GM21723 (cell line): ENCODE measurements around the gene APOD.
A peak's percentile ranks its signal among the peaks of the same experiment; 100 is the strongest.

Experiments
- ATAC-seq: cut with Tn5 transposase; IDR thresholded peaks from one replicate; pipeline ENCODE4 v1.9.1; 2021; ENCODE audit warnings: mild to moderate bottlenecking, moderate library complexity; ENCODE audit not compliant: unreplicated experiment

Gene APOD

GRCh38 chr3:195555110-195555509 is 28.6 kb downstream of the APOD start:
- ATAC-seq = no peak

DNA sequence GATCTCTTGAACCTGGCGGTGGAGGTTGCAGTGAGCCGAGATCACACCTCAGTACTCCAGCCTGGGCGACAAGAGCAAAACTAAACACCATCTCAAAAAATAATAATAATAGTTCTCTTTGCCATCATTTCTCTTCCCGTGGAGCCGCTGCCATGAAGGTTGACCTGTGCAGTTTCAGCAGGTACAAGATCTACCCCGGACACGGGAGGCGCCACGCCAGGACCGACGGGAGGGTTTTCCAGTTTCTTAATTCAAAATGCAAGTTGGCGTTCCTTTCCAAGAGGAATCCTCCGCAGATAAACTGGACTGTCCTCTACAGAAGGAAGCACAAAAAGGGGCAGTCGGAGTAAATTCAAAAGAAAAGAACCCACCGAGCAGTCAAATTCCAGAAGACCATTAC is 29.3 kb downstream of the APOD start:
- ATAC-seq = no peak

DNA sequence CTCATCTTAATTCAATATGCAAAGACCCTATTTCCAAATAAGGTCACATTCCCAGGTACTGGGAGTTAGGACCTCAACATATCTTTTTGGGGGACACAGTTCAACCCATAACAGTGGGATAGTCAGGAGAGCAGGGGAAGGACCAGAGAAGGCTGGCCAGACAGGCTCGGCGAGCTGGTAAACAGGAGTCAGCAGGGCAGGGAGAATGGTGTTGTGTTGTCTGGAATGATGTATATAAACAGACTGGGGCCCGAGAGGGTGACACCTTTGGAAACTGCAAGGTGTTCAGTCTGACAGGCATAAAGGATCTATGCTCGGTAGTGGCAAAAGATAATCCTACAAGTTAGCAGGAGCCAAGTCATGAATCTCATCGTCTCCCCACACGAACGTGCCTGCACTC is 30.5 kb downstream of the APOD start:
- ATAC-seq = no peak

- no peak for ATAC-seq
Observed at GRCh38 chr3:195551381-195551978, 32.3 kb downstream of the APOD start.

- no peak for ATAC-seq
Observed at GRCh38 chr3:195550723-195551122, 33.0 kb downstream of the APOD start.

- ATAC-seq = peak; percentile 74
Observed at GRCh38 chr3:195549931-195550519, 33.7 kb downstream of the APOD start.

DNA sequence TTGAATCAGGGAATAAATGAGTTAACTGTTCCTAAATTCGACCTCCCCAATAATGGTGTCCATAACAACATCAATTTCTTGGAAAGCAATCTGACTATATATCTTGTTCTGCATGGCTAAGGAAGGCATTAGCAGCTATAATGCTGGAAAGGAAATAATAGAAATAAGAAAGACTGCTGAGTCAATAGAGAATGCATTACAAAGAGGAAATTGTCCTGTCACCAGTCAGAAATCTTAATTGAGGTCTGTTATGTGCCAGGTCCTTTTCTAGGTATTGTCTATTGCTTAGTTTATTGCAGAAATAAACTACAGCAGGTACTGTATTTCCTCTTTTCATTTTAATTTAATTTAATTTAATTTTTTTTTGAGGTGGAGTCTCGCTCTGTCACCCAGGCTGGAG is 34.8 kb downstream of the APOD start:
- no peak for ATAC-seq

DNA sequence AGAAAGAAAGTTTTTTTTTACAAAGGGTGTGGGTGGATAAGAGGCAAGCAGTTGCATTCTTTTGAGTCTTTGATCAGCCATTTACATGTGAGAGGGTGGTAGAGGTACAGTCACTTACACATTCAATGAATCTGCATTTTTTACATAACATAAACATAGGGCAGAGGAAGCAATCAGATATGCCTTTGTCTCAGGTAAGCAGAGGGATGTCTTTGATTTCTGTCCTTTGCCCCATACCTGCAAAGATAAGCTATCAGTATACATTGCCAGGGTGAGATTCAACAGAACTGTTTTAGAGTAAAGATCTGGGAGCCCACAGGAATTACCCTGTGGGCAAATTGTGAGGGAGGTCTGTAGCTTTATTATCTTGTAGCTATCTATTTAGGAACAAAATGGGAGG is 35.2 kb downstream of the APOD start:
- ATAC-seq = no peak

- ATAC-seq = no peak
Observed at GRCh38 chr3:195548006-195548405, 35.7 kb downstream of the APOD start.

- ATAC-seq = no peak
Observed at GRCh38 chr3:195546130-195546560, 37.6 kb downstream of the APOD start.

GRCh38 chr3:195544634-195545033 is 39.1 kb downstream of the APOD start:
- no peak for ATAC-seq

DNA sequence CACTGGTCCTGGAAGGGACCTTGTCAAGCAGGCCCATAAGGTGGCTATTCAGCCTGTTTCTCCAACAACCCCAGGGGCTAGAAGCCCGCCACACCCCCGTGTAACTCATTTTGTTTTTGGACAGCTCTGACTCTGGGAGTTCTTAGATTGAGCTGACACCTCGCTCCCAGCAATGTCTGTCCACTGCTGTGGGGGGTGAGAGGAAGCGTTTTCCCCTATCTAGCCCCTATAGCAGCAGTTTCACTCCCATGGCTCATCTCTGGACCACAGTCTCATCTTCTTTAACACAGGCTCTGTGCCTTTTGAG is 39.6 kb downstream of the APOD start:
- no peak for ATAC-seq

DNA sequence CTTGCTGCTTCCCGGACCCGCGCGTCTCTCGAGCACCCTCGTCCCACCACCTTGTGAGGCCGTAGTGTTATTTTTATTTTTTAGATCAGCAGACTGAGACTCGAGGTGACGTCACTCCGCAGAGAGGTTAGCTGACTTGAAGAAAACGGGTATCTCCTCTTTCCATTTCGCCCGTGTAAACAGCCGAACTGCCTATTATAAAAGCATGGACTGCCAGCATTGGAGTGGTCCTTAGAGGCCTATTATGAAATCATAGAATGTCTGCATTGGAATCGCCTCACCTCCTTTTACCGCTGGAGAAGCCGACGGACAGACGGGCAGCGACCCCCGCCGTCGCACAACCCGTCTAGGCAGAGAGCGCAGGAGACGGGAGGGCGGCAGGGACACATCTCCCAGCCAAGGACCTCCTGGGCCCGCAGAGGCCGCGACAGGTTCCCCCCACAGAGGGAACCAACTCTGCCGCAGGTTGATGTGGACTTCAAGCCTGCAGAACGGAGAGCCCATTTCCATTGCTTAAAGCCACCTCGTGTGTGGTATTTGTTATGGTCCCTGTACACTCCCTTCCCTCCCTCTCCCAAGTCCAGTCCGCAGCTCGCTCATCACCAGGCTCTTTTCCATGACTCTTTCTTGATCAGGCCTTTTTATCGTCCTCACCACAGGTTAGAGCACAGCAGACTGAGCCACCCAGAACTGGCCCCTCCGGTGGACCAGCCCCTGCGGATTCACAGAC is 40.1 kb downstream of the APOD start:
- no peak for ATAC-seq

GRCh38 chr3:195542698-195543499 is 40.8 kb downstream of the APOD start, which contains the start of gene PPP1R2:
TSS of gene PPP1R2 (minus strand) at chr3:195543325. CDS start at chr3:195543025, 300 bp downstream.
- ATAC-seq = peak; percentile 76

GRCh38 chr3:195542316-195542697 is 41.4 kb downstream of the APOD start:
- ATAC-seq = no peak

GRCh38 chr3:195540511-195540910 is 43.2 kb downstream of the APOD start:
- no peak for ATAC-seq

GRCh38 chr3:195540027-195540426 is 43.7 kb downstream of the APOD start:
- ATAC-seq = no peak

GRCh38 chr3:195539479-195539878 is 44.3 kb downstream of the APOD start:
- no peak for ATAC-seq

- peak; percentile 68 for ATAC-seq
Observed at GRCh38 chr3:195537995-195538394, 45.7 kb downstream of the APOD start.

GRCh38 chr3:195535293-195535692 is 48.4 kb downstream of the APOD start:
- ATAC-seq = no peak

DNA sequence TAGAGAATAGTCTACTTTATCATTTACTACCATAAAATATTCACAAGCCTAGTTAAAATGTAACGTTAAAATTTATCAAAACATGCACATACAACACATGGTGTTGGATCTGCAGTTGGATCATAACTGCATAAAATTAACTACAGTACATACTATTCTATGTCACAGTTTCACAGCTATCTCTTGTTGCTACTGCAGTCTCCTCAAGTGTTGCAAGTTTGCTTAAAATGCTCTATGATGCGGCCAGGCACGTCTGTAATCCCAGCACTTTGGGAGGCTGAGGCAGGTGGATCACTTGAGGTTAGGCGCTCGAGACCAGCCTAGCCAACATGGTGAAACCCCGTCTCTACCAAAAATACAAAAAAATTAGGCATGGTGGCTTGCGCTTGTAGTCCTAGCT is 50.9 kb downstream of the APOD start:
- ATAC-seq = no peak

DNA sequence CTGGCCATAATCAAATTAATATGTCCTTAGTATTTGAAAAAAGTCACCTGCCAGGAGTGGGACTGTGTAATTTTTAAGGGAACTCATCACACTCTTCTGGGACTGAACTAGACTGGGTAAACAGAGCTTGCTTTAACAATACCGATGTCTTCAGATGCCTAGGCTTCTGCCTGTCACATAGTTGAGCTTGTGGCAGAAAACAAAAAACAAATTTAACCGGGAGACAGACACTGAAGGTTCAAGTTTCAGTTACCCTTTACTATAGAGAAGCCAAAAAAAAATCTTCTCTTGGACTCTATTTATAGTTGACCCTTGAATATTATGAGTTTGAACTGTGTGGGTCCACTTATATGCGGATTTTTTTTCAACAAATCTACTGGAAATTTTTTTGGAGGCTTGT is 51.4 kb downstream of the APOD start:
- ATAC-seq = no peak
